HG03469 (cell line): ENCODE measurements around the gene CLEC1B.
"Not testable (repeated sequence)": the region's sequence is repeated elsewhere in the genome, so short reads cannot be mapped to it uniquely, and the experiment has no call there.

Experiments
- ATAC-seq: cut with Tn5 transposase; IDR thresholded peaks from one replicate; pipeline ENCODE4 v1.9.1; 2021; ENCODE audit warnings: mild to moderate bottlenecking, moderate library complexity, moderate number of reproducible peaks; ENCODE audit not compliant: unreplicated experiment

Gene CLEC1B

GRCh38 chr12:9975614-9976013 lies 23.3 kb downstream of the CLEC1B start:
- ATAC-seq: no peak

GRCh38 chr12:9974731-9975130 lies 24.2 kb downstream of the CLEC1B start:
- ATAC-seq: not testable (repeated sequence)

- ATAC-seq: no peak
These were observed 25.0 kb downstream of the CLEC1B start for GRCh38 chr12:9973949-9974348.

- ATAC-seq: no peak
These were observed 27.7 kb downstream of the CLEC1B start, which contains the start of gene CLEC12A for GRCh38 chr12:9971181-9971580. TSS of gene CLEC12A (plus strand) at chr12:9971409. CDS start at chr12:9971597, 188 bp downstream.

GRCh38 chr12:9969673-9970072 lies 29.2 kb downstream of the CLEC1B start:
- ATAC-seq: no peak

GRCh38 chr12:9961901-9962300 lies 37.0 kb downstream of the CLEC1B start:
- ATAC-seq: no peak

GRCh38 chr12:9961106-9961505 lies 37.8 kb downstream of the CLEC1B start:
- no peak for ATAC-seq

- ATAC-seq: no peak
These were observed 38.3 kb downstream of the CLEC1B start for GRCh38 chr12:9960590-9960989.

GRCh38 chr12:9957834-9958233 lies 41.1 kb downstream of the CLEC1B start:
- ATAC-seq: no peak

GRCh38 chr12:9952954-9953729 lies 45.8 kb downstream of the CLEC1B start:
- not testable (repeated sequence) for ATAC-seq

- no peak for ATAC-seq
These were observed 47.8 kb downstream of the CLEC1B start for GRCh38 chr12:9951026-9951675.

- ATAC-seq: peak; percentile 83
These were observed 50.2 kb downstream of the CLEC1B start for GRCh38 chr12:9948606-9949296.

- no peak for ATAC-seq
These were observed 51.2 kb downstream of the CLEC1B start for GRCh38 chr12:9947674-9948073.

GRCh38 chr12:9944391-9944790 lies 54.5 kb downstream of the CLEC1B start:
- ATAC-seq: no peak

- ATAC-seq: no peak
These were observed 55.7 kb downstream of the CLEC1B start for GRCh38 chr12:9943240-9943639.
